GDM1 (cell line): ENCODE results near the gene ZMYM1.
"Not testable (repeated sequence)": the region's sequence is repeated elsewhere in the genome, so short reads cannot be mapped to it uniquely, and the experiment has no call there.

ENCODE experiments used
- DNase-seq: peaks from one replicate; lab custom pipeline; 2025; lab: John Stamatoyannopoulos, UW

ZMYM1 gene

DNA sequence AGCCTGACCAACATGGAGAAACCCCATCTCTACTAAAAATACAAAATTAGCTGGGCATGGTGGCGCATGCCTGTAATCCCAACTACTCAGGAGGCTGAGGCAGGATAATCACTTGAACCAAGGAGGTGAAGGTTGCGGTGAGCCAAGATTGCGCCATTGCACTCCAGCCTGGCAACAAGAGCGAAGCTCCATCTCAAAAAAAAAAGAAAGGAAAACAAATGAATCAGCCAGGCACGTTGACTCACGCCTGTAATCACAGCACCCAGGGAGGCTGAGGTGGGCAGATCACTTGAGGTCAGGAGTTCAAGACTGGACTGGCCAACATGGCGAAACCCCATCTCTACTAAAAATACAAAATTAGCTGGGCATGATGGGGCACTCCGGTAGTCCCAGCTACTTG, 2.8 kb upstream of the ZMYM1 start:
- DNase-seq, result not testable (repeated sequence)

DNA sequence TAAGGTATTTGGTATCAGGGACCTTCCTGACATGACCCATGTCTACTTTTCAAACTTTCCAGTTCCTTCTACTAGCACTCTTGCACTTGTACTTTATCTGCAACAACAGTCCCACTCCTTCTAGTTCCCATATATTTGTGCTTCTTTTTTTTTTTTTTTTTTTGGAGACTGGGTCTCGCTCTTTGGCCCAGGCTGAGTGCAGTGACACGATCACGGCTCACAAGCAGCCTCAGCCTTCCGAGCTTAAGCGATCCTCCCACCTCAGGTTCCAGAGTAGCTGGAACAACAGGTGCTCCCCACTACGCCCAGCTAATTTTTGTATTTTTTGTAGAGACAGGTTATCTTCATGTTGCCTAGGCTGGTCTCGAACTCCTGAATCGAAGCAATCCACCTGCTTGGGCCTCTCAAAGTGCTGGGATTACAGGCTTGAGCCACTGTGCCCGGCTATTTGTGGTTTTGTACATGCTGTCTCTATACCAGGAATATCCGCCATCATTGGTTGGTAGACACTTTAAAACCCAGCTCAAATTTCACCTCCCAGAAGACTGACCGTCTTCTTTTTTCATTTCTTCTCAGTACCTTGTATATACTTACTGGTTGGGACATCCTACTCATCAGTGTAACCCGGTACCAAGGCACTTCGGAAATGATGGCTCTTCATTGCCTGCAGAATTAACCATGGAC, 1.1 kb downstream of the ZMYM1 start:
- no peak for DNase-seq

DNA sequence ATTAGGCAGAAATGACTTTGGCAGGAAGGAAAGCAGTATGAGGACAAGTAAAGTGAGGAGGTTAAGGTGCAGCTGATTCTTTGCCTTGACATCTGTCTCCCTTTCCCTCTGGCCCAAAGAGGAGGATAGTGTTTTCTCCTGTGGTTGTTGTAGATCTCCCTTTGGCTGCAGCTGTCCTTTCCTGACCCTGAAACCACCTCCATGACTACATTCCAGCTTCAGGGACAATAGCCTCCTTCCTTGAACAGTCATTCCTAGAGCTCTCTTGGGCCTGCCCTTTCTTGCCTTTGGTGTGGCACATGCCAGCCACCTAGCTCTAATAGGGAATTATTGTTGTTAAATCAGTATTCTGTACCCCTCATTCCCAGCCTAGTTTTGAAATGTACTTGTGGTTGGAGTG, 6.2 kb downstream of the ZMYM1 start:
- DNase-seq, result no peak

DNA sequence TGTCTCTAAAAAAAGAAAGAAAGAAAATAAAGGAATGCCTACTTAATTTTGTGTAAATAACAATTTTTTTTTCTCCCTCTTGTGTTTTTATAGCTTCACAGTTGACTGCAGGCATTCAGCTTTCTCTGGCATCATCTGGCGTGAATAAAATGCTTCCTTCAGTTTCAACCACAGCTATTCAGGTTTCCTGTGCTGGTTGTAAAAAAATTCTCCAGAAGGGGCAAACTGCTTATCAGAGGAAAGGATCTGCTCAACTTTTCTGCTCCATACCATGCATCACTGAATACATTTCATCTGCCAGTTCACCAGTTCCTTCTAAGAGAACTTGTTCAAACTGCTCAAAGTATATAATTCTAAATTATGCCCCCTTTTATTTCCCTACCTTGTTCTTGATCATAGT, 18.0 kb downstream of the ZMYM1 start:
- DNase-seq, result peak; percentile 86

DNA sequence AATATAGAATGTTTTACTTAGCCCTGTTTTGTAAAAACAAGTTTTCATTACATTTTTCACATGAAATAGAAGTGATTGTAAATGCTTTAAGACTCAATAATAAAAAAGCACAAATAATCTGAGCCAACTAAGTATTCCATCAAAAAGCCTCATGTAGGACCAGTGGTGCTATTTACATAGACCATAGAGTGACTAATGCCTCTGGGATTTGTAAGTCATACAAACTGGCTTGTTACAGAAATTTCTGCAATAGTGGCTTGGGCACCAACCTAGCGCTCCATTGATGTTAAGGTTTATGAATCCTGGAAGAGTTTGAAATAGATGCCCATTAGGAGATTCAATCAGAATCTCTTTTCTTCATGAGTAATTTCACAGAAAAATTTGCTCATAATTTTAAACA, 31.9 kb downstream of the ZMYM1 start:
- no peak for DNase-seq

DNA sequence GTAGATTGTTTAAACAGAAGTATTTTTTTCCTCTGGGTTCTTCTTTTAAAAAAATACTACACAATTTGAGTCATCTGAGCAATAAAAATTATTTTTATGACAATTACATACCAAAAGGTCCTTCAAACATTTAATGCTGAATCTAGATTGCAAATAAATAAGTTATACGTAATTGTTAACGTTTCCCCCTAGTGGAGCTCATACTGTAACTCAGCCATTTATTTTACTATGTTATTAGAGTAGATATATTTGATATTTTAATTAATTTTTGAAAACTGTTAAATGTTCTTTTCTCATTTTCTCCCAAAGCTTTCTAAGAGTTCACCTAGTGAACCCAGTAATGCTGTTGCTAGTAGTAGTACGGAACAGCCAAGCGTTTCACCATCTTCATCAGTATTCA, 33.5 kb downstream of the ZMYM1 start:
- no peak for DNase-seq

DNA sequence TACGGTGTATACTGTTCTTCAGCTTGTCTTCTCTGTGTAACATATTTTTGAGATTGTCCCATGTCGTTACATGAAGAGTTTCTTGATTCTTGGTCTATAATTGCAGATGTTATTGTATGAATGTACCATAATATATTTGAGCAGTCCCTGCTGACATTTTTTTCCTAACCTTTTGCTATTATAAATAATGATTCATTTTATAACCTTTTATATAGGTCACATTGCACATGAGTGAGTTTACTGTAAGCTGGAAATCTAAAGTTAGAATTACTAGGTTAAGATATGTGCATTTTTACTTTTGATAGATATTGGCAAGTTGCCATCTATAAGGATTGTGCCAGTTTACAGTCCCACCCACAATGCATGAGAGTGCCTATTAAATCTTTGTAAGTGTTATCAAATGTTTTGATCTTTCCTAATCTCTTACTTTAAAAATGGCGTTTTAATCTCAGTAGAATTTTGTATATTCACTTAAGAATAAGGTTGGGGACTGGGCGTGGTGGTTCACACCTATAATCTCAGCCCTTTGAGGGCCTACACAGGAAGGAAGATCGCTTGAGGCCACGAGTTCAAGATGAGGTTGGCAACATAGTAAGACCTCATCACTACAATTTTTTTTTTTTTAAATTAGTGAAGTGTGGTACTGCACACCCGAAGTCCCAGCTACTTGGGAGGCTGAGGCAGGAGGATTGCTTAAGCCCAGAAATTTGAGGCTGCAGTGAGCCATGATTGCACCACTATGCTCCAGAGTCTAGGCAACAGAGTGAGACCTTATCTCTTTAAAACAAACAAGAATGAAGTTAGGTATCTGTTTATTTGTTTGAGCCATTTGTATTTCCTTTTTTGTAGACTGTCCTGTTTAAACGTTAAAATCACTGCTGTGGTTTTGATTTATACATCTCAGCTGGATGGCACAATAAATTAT, 36.5 kb downstream of the ZMYM1 start:
- no peak for DNase-seq

DNA sequence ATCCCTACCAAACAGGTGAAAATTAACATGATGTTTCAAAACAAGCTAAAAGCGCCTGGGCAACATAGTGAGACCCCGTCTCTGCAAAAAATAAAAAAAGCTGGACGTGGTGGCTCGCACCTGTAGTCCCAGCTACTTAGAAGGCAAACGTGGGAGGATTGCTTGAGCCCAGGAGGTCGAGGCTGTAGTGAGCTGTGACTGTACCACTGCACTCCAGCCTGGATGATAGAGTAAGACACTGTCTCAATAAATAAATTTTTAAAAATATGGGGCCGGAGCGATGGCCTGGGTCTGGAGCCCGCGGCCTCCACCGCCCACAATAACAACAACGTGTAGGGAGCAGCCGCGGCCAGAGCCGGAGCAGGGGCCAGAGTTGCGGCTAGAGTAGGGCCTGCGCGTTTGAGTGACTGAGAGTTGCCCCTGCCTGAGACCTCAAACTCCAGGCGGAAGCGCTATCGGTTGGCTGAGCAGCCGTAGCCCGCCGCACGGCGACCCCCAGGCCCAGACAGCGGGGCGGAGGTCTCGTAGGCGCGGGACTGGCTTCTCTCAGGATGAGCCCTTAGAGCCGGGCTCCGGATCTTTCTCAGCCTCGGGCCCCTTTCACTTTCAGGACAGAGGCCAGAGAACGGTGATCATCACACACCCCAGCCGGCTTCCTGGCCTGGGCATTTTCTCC, 41.4 kb downstream of the ZMYM1 start:
- DNase-seq, result no peak

DNA sequence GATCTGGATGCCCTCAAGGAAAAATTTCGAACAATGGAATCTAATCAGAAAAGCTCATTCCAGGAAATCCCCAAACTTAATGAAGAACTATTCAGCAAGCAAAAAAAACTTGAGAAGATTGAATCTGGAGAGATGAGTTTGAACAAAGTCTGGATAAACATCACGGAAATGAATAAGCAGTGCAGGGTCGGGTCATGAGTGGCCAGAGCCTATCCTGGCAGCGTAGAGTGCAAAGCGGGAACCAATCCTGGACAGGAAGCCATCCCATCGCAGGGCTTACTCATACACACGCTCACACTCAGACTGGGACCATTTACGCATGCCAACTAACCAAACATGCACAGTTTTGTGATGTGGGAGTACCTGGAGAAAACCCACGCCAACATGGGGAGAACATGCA, 43.1 kb downstream of the ZMYM1 start:
- no peak for DNase-seq

DNA sequence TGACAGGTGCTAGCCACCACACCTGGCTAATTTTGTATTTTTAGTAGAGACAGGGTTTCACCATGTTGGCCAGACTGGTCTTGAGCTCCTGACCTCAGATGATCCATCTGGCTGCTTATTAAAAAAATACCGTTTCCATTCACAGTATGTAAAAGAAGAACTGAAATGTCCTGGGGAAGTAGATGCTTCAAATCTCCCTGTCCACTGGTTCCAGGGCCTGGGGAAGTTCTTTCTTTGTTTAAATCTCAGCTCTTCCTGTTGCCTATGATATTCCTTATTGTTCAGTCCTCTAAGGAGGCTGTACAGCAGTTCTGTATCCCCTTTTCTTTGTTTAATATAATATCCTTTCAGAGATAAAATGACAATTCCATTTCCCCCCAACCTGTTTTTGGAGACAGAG, 47.4 kb downstream of the ZMYM1 start:
- DNase-seq, result no peak

DNA sequence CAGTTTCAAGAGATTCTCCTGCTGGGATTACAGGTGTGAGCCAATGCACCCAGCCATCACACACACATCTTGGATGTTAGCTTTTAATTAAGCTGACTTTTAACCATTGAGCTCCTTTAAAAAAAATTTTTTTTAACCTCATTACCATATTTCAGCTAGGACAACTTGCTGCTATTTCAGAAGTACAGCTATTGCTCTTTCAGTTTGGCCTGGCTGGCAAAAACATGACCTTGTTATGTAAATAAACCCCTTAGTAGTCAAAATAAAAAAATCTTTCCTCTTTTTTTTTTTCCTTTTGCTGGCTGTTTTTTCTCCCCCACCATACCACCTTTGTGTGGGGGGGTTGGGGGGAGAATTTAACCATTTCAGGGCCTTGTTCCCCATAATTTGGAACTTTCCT, 49.9 kb downstream of the ZMYM1 start:
- DNase-seq, result no peak

DNA sequence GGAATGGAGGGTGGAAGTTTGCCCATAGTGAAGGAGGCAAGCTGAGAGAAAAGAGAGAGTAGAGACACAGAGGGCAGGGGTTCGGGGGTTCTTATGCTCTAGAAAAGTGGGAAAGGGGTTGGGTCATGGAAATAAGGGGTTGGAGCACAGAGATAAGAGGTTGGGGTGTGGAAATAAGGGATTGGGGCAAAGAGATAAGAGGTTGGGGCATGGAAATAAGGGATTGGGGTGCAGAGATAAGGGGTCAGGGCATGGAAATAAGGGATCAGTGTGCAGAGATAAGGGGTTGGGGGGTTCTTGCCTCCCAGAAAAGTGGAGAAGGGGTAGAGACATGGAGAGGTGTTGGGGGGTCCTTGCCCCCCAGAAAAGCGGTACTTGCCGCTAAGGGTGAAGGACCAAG, 57.6 kb downstream of the ZMYM1 start:
- no peak for DNase-seq

DNA sequence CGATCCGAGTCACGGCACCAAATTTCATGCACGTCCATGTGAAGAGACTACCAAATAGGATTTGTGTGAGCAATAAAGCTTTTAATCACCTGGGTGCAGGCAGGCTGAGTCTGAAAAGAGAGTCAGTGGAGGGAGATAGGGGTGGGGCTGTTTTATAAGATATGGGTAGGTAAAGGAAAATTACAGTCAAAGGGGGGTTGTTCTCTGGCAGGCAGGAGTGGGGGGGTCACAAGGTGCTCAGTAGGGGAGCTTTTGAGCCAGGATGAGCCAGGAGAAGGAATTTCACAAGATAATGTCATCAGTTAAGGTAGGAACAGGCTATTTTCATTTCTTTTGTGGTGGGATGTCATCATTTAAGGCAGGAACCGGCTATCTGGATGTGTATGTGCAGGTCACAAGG, 58.4 kb downstream of the ZMYM1 start:
- not testable (repeated sequence) for DNase-seq

DNA sequence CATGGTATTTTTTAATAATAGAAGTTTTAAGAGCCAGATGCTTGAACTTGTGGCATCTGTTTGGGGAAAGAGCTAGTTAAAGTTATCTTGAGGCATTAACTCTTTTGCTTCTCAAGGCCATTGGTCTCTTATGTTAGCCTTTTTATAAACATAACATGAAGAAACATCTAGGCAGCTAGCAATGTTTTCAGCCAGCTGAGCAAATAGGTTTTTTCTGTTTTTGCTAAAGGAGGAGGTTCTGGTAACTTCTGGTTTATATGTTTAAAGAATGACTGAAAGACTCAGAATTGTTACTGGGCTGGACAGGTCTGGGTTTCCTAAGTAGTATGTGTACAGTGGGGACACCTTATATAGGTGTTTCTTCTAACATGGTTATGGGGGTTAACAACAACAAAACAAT, 63.1 kb downstream of the ZMYM1 start:
- not testable (repeated sequence) for DNase-seq

DNA sequence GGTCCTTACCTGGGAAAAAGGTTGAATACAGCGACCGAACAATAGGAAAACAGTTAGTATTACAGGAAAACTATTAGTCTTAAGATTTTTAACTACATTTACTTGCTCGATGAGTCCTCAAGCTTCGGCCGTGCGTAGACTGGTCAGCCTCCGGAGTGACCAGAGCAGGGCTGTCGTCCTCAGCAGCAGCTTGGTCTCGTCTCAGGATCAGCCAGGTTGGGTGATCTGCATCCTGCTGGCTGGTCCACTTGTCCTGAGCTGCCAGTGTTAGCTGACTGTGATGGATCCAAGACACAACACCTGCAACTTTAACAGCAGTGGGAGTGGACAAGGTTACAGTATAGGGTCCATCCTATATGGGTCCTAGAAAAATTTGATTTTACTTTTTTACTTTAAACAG, 63.5 kb downstream of the ZMYM1 start:
- DNase-seq, result not testable (repeated sequence)

DNA sequence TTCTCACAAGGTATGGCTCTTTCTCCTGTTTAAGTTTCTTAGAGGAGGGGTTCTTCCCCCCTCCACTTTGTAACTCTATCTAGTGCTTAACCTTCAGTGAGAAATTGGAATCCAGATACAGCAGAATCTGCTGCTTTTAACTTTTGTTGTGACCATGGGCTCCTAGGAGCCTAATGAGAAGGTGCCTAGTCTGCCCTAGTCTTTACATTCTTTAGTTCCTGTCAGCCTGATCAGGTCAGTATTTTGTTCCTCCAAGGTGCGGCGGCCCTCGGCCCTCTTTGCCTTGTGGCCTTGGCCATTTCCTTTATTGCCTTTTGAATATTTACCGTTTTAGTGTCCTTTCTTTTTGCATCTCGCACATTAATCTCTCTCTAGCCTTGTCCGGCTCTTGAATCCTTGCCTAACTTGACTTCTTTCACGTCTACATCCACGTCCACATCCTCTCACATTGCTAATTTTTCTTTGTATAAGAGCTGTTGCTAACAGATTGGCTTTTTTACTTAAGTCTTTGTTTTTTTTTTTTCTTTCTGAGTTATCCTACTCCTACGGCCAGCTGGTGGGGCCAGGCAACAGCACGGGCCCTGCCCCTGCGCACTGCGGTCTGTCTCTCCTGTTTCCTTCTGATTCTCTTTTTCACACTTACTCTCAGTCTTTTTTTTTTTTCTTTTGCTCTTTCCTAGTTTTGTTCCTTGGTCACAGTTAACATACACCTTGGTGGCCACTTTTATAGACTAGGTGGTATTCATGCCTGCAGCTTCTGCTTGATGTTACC, 64.7 kb downstream of the ZMYM1 start:
- DNase-seq, result no peak

DNA sequence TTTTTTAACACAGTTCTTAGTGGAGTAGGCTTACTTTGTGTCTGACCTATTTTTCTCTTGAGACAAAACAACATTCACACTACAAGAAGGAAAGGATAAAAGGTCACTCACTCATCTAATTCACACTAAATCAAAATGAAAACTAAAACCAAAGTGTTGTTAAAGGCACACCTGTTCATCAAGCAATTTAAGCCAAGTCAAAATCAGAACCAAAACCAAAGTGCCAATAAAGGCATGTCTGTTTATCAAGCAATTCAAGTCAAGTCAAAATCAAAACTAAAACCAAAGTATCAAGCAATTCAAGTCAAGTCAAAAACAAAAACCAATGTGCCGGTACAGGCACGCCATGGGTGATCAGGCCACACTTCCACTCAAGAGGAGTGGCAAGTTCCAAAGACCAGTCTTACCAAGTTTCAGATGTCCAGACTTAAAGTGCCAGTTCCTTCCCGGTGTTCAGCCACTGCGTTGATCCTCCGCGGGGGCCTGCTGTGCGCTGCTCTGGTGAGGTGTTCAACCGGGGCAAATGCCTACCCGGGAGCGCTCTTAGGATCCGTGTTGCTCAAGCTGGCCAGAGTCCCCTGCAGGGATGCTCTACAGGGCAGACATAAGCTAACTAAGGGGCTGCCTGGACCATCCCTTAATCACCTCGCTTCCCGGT, 66.8 kb downstream of the ZMYM1 start:
- DNase-seq, result not testable (repeated sequence)

DNA sequence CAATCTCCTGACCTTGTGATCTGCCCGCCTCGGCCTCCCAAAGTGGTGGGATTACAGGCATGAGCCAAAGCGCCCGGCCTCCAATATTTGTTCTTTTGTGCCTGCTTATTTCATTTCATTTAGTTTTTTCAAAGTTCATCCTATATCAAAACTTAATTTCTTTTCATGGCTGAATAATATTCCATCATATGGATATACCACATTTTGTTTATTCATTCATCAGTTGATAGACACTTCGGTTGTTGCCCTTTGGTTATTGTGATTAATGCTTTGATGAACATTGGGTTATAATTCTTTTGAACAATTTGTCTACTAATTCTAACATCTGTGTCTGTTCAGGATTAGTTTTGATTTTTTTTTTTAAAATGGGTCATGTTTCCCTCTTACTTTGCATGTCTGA, 72.0 kb downstream of the ZMYM1 start:
- DNase-seq, result no peak

DNA sequence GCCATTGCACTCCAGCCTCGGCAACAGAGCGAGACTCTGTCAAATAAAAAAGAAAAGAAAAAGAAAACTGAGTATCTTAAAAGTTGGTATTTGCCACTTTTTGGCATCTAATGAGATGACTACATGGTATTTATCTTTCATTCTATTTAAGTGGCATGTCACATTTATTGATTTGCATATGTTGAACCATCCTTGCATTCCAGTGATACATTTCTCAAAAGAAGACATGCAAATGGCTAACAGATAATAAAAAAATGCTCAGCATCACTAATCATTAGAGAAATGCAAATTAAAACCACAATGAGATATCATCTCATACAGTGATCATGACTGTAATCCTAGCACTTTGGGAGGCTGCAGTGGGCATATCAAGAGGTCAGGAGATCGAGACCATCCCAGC, 85.7 kb downstream of the ZMYM1 start:
- no peak for DNase-seq
